Measurements from ENCODE around the gene BEND6. TPM values are rescaled to one million over a fixed set of nuclear protein-coding genes. Genes with fewer than 3 reads are reported as not detected.

Gene BEND6, protein sequence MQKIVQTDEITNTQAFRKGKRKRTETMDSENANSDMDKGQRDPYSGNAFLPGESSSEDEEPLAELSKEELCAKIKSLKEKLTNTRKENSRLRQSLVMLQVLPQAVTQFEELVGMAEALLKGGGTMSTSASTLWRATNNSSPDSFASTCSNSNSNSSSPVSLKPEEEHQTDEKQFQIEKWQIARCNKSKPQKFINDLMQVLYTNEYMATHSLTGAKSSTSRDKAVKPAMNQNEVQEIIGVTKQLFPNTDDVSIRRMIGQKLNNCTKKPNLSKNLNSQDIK
- total RNA-seq, result not detected in 2 replicates

DNA sequence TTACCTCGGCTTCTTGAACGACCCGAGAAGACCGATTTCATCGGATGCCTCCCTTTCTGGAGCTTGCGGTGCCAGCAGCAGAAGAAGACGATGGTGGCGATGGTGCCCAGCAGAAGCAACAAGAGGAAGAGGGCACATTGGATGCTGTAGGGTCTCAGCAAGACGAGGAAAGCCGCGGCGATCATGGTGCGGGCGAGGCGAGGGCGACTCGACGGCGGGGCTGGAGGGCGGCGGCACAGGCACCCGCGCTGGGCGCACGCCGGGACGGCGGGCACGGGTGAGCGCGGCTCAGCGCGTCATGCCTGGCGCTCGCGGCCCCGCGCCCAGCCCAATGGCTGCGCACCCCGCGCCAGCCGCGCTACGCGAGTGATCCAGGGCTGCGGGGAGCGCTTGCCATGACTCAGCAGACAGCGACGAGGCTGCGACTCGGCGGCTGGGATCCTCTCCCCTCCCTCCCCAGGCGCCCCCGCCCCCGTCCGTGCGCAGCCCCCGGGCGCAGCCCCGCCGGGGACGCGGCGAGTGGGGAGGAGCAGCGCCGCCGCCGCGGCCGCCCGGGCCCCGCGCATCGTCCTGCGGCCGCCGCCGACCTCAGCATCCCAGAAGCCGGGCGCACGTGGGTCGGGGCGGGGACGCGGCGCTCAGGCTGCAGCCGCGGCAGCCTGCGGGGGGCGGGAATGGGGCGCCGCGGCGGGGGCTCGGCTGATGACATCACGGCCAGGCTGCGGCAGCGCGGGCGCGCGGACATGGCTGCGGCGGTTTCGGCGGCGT is at the start of gene BEND6:
BEND6 (plus strand) TSS at position 705 of the 768 bp plus-strand sequence. CDS start 26,704 bp downstream, outside the sequence.
- intact Hi-C loops (cut with micrococcal nuclease), result loop anchor here (1.0 to 10.0 kb wide), 6 partner anchors 50 to 362 kb away; partner anchors contain the start of genes BAG2, KIAA1586 and RAB23

DNA sequence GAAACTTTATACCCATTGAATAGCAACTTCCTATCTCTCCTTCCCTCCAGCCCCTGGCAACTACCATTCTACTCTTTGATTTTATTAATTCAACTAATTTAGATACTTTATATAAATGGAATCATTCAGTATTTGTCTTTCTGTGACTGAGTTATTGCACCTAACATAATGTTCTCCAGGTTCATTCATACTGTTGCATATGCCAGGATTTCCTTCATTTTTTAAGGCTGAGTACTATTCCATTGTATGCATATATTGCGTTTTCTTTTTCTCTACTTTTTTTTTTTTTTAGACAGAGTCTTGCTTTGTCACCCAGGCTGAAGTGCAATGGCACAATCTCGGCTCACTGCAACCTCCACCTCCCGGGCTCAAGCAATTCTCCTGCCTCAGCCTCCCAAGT is 49.5 kb upstream of the BEND6 start:
- intact Hi-C loops (cut with micrococcal nuclease), result loop anchor here (2.0 kb wide), 1 partner anchor 49 kb away; the partner anchor contains the start of gene BEND6

DNA sequence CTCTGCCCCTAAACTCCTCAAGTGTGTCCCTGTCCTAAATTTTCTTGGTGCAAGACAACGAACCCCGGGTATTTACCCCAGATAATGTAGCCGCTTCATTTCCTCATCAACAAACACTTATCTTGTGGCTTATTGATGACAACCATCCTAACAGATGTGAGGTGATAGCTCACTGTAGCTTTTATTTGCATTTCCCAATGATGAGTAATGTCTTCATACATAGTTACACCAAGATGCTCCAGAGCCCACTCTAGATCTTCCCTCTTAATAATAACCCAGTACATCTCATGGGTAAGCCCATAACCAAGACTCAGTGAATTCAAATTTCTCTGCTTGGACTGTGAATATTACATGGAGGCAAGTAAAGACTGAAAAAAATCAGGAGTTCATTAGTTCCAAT is 48.2 kb upstream of the BEND6 start:
- intact Hi-C loops (cut with micrococcal nuclease), result no loop called here

DNA sequence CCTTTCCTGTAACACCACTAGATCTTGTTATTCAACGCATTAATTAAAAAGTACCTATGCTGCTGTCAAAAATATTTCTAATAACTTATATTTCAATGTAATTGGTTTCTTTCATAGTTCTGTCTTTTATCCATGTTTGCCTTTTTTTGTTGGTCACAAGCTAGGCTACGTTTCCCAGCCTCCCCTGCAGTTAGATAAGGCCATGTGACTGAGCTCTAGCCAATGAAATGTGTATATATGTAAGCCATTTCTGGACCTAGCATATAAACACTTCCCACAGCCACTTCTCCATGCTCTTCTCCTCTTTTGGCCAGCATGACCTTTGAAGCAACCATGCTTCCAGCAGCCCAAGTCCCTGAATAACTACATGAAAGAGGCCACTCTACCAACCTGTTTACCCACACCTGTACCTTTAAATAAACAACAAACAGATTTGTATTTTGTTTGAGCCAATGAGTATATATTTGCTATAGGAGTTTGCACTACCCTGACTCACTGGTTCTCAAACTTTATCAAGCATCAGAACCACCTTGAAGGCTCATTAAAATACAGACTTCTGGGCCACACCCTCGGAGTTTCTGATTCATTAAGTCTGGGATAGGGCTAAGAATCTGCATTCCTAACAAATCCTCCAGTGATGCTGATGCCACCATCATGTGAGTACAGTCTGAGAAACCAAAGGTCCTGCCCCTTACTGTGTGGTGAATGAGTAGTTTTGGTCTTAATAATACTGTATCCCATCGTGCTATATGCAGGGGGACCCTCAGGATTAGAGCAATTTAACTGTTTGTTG is 45.6 kb upstream of the BEND6 start:
- intact Hi-C loops (cut with micrococcal nuclease), result no loop called here

DNA sequence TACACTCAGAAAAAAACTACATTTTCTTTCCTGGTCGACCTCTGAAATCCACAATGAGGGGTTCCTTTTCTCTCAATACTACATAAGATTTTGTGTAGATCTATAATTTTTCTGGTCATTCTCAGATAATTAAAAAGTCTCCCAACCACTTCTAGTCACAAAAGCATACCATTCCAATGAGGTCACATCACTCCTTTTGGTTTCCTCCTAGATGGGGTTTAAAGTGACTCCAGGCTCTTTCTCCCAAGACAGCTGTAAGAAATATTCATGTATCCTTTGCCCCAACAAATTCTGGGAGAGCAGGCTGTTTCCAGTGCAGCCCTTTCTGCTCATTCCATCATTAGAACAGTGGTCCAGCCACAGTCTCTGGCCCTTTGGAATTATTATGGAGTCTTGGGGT is 43.1 kb upstream of the BEND6 start:
- intact Hi-C loops (cut with micrococcal nuclease), result no loop called here

DNA sequence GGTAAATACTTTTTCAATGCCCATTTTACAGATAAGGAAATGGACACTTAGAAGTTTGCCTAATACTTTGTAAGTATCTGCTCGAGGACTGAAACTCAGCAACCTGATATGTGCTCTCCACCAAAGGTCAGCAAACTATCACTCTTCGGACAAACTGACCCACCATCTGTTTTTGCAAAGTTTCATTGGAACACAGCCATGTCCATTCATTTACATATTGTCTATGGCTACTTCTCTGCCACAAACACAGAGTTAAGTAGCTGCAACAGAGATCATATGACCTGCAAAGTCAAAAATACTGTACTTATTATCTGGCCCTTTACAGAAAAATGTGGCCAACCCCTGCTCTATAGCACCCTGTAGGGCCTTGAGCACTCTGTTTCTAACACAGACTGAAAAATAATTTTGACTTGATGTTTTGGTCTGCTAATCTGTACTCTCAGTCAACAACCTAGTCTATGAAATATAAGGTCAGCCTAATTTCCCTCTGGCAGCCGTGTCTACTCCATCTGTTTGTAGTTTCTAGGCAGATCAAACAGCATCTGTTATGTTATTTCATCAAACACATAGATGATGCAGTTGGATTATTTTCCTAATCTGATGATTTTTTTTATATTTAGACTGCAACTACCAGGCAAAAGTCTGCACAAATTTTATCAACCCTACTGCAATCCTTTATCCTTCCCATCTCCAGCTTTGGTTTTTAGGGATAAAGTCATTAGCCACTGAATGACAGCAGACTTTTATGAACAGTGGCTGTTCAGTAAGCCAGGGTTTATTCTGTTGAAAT is 41.4 kb upstream of the BEND6 start:
- intact Hi-C loops (cut with micrococcal nuclease), result no loop called here

DNA sequence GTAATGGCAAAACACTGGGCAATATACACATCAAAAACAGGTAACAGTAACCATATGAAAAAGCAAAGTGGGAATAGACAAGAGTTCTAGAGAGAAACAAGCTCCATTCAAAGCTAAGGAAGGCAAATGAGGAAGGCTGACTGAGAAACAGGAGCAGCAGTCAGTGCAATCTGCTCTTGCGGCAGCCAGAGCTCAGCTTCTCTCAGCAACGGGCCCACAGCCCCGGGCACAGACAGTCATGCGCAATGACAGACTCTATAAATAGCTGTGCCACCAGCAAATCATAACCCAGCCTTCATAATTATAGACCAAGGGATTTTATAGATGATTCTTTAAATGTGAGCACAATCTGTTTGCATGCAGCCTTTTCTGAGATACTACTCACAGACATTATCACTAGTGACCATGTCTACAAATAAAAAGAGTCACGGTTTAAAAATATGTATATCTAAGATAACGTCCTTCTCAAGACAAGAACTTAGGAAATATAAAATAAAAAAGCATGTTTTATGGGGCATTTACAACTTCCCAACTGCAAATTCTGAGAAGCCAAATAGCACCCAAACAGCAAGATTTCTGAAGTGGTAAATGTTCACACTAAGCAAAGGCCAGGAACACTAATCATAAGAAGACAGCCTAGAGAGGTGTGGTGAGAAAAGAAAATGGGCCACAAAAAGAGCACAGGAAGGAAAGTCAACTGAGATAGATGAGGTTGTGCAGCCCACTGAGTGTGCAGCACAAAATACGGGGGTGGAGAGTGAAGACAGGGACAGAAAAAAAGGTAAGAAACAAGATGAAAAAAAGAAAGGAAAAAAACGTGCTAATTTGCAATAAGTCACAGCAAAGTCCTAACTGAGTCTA is 39.9 kb upstream of the BEND6 start:
- intact Hi-C loops (cut with micrococcal nuclease), result no loop called here

DNA sequence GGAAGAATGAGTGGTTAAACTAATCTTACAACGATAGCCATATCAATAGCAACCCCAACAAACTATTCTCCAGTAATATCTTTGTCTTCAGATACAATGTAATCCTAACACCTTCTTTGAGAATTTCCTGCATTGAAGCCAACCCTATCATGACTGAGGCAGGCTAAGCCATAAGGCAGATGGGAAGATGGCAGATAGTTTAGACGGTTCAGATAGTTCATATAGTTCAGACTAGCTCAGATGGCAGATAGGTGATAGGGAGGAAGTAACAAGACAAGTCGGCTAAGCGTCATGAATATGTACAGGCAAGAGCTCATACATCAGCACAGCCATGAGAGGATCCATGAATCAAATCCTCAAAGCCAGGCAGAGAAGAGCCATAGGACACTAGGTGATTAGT is 39.1 kb upstream of the BEND6 start:
- intact Hi-C loops (cut with micrococcal nuclease), result no loop called here

DNA sequence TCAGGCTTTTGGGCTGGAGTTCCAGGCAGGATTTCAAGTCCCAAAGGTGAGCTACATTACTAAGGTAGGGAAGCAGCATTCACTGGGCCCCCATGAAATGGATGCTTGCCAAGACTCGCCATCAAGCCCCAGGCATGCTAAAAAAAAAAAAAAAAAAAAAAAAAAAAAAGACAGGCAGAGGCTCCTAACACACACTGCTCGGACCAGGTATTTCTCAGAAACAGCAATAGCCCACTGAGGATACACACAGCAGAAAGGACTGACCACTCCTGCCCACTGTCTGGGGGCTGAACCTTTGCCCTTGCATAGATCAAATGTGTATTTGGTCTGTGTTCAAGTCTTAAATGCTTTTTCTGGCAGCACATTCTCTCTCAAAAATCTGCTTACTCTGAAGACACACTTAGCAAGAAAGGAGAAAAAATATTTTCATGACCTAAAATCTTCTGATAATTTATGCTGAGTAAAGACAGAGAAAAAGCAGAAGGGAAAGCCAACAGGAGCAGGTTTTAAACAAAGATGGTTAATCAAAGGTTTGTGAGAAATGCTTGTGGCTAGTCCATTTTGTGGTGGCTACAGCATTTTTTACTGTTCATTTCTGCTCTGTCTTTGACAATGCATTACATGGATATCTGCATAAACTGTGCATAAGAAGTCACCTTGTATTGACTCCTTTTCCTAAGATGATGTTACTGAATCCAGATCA is 37.9 kb upstream of the BEND6 start:
- intact Hi-C loops (cut with micrococcal nuclease), result no loop called here

DNA sequence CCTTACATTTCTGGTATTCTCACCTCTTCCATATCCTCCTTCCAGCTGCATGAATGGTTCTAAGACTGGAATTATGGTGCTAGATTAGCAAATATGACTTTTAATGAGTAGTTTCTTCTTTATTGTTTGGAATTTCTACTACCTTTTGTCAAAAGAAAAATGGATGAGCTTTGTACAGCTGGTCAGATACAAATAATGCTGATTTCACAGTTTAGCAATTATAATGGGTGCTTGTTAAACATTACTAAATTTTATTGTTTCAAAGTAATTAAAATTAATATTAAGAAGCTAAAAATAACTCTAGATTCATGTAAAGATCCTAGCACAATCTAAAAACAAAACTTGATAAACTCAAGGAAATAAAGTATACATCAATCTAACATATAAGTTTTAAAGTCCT is 32.3 kb upstream of the BEND6 start:
- intact Hi-C loops (cut with micrococcal nuclease), result no loop called here

DNA sequence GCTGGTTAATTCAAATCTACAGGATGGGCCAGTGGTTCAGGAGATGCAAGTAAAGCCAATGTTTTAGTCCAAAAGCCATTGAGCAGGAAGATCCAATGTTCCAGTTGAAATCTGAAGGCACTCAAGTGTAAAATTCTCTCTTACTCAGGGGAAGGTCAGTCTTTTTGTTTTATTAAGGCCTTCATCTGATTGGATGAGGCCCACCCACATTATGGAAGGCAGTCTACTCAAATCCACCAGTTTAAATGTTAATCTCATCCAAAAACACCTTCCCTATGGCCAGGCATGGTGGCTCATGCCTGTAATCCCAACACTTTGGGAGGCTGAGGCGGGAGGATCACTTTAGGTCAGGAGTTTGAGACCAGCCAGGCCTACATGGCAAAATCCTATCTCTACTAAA is 31.3 kb upstream of the BEND6 start:
- intact Hi-C loops (cut with micrococcal nuclease), result no loop called here

DNA sequence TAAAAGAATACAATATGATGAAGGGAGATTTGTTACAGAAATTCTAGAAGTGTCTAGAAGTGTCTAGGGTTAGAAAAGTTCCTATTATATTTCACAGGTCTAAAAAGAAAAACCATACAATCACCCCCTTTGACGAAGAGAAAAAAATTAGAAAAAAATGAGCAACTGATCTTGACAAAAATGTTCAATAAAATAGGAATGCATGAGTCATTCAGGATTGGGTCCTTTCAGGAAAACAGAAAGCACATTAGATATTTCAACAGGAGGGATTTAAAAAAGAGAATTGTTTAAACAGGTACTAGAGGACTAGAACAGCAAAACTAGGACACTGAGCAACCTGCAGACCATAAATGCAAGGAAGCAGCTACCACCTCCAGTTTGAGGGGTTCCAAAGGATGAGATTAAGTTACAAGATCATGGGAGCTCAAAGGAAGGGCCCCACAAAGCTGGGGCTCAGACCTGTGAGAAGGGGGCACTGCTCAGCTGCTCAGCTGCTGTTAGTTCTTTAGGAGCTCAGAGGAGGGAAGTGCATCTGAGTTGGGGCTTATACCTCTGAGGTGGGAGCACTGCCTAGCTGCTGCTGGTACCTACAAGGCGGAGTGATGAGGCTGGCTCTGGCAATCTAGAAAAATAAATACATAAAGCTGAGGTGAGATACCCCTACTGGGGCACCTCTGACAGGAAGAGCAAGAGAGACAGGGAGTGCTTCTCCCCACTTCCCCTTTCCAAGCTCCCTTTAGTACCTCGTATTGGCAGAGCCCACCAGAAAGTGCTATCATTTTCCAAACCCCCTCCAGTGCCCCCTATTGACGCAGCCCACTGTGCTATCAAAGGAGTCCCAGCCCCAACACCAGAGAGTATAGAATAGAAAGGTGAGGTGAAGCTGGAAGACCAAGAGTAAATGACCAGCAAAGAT is 27.1 kb upstream of the BEND6 start:
- intact Hi-C loops (cut with micrococcal nuclease), result no loop called here

DNA sequence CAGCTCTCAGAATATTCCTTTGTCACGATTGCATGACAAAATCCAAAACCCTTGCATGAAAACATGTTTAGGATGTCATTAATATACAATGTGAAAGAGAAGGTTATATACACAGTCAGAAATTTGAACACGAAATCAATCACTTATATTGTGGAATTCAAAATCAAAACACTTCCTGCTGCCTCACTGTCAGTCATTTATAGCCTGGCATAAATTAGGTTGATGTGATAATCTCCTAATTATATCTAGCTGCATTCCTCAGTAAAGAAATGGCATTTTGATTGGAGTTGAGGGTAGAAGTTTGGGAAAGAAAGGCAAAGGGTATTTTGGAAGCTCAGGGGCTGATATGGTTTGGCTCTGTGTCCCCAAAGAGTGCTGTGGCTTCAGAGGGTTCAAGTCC is 24.1 kb upstream of the BEND6 start:
- intact Hi-C loops (cut with micrococcal nuclease), result no loop called here

DNA sequence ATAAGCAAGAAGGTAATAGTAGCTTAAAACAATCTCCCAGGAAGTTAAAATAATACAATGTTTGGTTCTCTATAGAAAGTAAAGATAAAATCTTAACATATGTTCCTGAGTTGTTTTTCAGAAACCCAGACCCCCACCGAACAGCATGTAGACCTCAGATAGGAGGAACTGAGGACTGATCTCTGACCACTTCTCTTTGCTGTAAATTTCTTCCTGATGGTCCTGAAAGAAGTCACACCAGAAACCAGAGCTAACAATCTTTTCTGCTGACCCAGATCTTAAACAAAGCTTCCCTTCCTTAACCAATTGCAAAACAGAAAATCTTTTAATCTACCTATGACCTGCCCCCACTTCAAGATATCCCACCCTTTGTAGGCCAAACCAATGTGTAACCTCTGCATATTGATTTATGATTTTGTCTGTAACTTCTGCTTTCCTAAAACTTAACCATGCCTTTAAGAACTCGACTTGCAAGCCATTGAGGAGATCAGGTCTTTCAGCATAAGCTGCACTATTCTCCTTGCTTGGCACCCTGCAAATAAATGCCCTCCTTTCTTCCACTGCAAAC is 21.9 kb upstream of the BEND6 start:
- intact Hi-C loops (cut with micrococcal nuclease), result no loop called here

DNA sequence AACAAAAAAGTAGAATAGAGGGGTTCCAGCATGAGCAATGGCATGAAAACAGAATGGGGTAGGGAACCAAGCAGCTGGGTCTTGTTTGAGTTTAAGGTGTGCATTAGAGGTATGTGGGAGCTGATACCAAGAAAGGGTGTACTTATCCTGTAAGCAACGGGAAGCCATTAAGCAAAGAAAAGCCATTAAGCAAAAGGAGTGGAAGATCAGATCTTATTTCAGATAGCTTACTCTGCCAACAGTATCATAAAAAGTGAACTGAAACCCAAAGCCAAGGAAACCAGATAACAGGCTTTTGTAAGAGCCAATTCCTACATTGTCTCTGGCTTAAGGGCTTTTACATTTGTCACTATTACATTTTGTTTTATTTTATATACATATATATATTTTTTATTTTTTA is 21.3 kb upstream of the BEND6 start:
- intact Hi-C loops (cut with micrococcal nuclease), result no loop called here

DNA sequence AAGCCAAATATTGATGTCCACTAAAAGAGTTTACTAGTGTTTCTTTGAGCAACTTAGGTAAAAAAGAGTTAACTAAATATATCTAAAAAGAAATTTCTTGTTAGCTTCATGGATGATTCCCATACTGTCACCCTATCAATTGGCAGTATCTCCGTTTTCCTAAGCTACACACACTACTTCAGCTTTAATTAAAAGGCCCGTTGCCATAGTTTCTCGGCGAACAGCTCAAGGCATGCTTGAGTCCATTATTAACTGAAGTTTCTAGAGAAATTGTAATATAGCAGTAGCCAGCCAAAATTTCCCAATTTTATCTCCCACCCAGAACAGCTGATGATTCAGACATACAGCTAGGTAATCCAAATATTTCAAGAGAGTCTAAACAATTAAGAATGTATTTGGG is 20.0 kb upstream of the BEND6 start:
- intact Hi-C loops (cut with micrococcal nuclease), result no loop called here

DNA sequence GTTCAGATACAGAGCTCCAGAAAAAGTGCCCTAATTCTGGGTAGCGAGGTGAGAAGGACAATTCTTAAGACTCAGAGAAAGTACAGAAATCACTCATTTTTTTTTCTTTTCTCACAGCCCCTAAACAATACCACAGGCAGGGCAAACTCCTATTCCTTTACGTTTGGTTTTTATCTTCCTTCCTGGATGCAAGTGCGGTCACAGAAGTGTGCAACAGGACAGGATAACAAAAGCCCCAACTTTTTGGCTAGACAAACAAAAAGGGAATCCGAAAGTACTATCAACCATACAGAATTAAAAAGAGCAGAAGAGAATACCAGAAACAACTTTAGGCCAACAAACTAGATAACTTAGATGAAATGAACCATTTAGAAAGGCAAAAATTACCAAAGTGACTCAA is 18.4 kb upstream of the BEND6 start:
- intact Hi-C loops (cut with micrococcal nuclease), result no loop called here

DNA sequence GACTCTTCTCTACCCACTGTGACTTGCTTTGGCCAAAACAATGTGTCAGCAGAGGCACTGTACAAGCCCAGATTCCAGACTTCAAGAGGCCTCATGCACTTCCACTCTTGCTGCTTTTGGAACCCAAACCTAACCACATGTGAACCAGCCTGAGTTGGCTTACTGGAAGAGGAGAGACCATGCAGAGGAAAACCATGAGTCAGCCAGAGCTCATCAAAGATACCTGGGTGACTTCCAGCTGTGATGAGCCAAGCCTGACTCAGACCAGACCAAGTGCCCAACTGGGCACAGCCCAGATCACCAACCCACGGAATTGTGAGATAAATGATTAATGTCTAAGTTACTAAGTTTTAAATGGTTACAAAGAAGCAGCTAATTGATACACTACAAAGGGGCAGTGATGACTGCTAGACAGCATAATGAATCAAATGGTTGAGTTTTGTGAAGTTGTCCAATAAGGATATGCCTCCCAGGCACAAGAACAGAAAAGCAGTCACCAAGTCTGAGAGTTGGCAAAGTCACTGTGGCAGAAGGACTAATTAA is 16.2 kb upstream of the BEND6 start:
- intact Hi-C loops (cut with micrococcal nuclease), result no loop called here

Measured in T-helper 2 cell treated with Interferon-gamma antibody and Interleukin-4, amounts not matched to agents 100 ng/mL and 5 ng/mL, for 36 hours (primary cell).